GM12878 (cell line): ENCODE data around the gene SRPK2. TPM values are rescaled to one million over a fixed set of nuclear protein-coding genes. Genes with fewer than 3 reads are reported as not detected.

Experiments
- ATAC-seq: fragments of 200-7000 bp; cut with Tn5 transposase; 3 replicates; pipeline ENCODE4 v1.9.1; 2020; ENCODE audit warnings: mild to moderate bottlenecking, moderate library complexity
- BruUV-seq: library from RNA; stranded (reverse); fragments of 400-500 nt; replicated peaks from 2 replicates; lab custom pipeline; 2021; lab: Mats Ljungman, UMichigan
- CTCF ChIA-PET: fragments of 300-600 bp; sonication (Branson Sonifier 250); formaldehyde crosslinking; extraction: SDS; loops from one replicate; lab custom pipeline; 2021; ENCODE audit warnings: inconsistent platforms; lab: Yijun Ruan, JAX
- POLR2A ChIA-PET: fragments of 350-600 bp; formaldehyde crosslinking; extraction: SDS; loops from one replicate; lab custom pipeline; 2021; ENCODE audit warnings: inconsistent platforms; lab: Charles Lee
- RAD21 ChIA-PET: fragments of 300-600 bp; sonication (Branson Sonifier 250); formaldehyde crosslinking; loops from one replicate; lab custom pipeline; 2023; ENCODE audit warnings: antibody characterized with exemption; ENCODE audit not compliant: unreplicated experiment; lab: Charles Lee
- SMC1A ChIA-PET: fragments of 300-600 bp; sonication (Branson Sonifier 250); formaldehyde crosslinking; loops from one replicate; lab custom pipeline; 2023; ENCODE audit not compliant: unreplicated experiment, uncharacterized antibody; lab: Charles Lee
- DNase-seq: peaks from one replicate; pipeline ENCODE4 v3.0.0-alpha.2; 2011; ENCODE audit warnings: low read depth, low spot score
- FAIRE-seq: peaks from 3 replicates; lab custom pipeline; 2011; peaks lifted over from hg19 to GRCh38; lab: Jason Lieb, UNC
- H2AFZ ChIP-seq: 2 replicates; pipeline ENCODE4 v1.6.0; 2011; ENCODE audit warnings: low read depth, low read length, control low read depth; ENCODE audit not compliant: control insufficient read depth
- H3K27ac ChIP-seq: 2 replicates; pipeline ENCODE4 v1.5.1; 2011; ENCODE audit warnings: control low read depth; ENCODE audit not compliant: control insufficient read depth, insufficient read depth
- H3K27me3 ChIP-seq, 2 experiments: replicated peaks in 1 of 2; 2 replicates each; pipeline versions ENCODE4 v1.6.0 to v1.6.1; 2011; ENCODE audit warnings: low read length in 1 of 2; ENCODE audit not compliant: control insufficient read depth in 2 of 2, insufficient read depth in 2 of 2
- H3K36me3 ChIP-seq, 2 experiments: 2 replicates each; pipeline ENCODE4 v1.5.1; 2011; ENCODE audit warnings: low read length in 1 of 2; ENCODE audit not compliant: control insufficient read depth in 2 of 2, insufficient read depth in 2 of 2
- H3K4me1 ChIP-seq: 2 replicates; pipeline ENCODE4 v1.6.1; 2011; ENCODE audit warnings: mild to moderate bottlenecking, low read length, moderate library complexity, mixed read lengths; ENCODE audit not compliant: control insufficient read depth, insufficient read depth
- H3K4me2 ChIP-seq: 2 replicates; pipeline ENCODE4 v1.6.0; 2011; ENCODE audit warnings: control low read depth; ENCODE audit not compliant: control insufficient read depth, insufficient read depth
- H3K4me3 ChIP-seq: fragments of 200-600 bp; sonication (generic); 2 replicates; pipeline ENCODE4 v1.5.1; 2016
- H3K79me2 ChIP-seq: 2 replicates; pipeline ENCODE4 v1.6.0; 2011; ENCODE audit warnings: low read length; ENCODE audit not compliant: control insufficient read depth, insufficient read depth
- H3K9ac ChIP-seq: 2 replicates; pipeline ENCODE4 v1.8.0; 2011; ENCODE audit warnings: low read length, control low read depth, mixed read lengths; ENCODE audit not compliant: control insufficient read depth, insufficient read depth
- H3K9me3 ChIP-seq: replicated peaks from 3 replicates; pipeline ENCODE4 v1.5.1; 2011; ENCODE audit warnings: mild to moderate bottlenecking, low read length; ENCODE audit not compliant: control insufficient read depth, insufficient read depth
- H4K20me1 ChIP-seq: 2 replicates; pipeline ENCODE4 v1.6.0; 2011; ENCODE audit not compliant: control insufficient read depth, insufficient read depth
- CEBPB ChIP-seq, 2 experiments: fragments of 150-350 bp in 1 of 2; IDR thresholded peaks; 2 replicates each; pipeline ENCODE4 v1.6.1; 2012 to 2014; ENCODE audit warnings: low read depth in 2 of 2, low read length in 2 of 2, borderline replicate concordance in 1 of 2, inconsistent platforms in 1 of 2
- IKZF2 ChIP-seq, 2 experiments: fragments of 450-650 bp; IDR thresholded peaks; 2 replicates each; pipeline ENCODE4 v1.6.1; 2017; ENCODE audit warnings: mild to moderate bottlenecking in 2 of 2, moderate library complexity in 2 of 2
- NKRF ChIP-seq: fragments of 450-650 bp; conservative IDR thresholded peaks from 2 replicates; pipeline ENCODE4 v1.6.1; 2017; ENCODE audit warnings: mild to moderate bottlenecking, moderate library complexity
- PAX5 ChIP-seq: IDR thresholded peaks from 2 replicates; pipeline ENCODE4 v1.6.1; 2011; ENCODE audit warnings: low read depth, low read length, borderline replicate concordance
- RELA ChIP-seq: fragments of 450-650 bp; IDR thresholded peaks from 2 replicates; pipeline ENCODE4 v1.8.0; 2014; ENCODE audit warnings: borderline replicate concordance; ENCODE audit not compliant: partially characterized antibody
- TARDBP ChIP-seq: IDR thresholded peaks from 2 replicates; pipeline ENCODE4 v1.6.1; 2016; ENCODE audit warnings: borderline replicate concordance
- ZNF207 ChIP-seq: fragments of 450-650 bp; IDR thresholded peaks from 2 replicates; pipeline ENCODE4 v1.6.1; 2014; ENCODE audit warnings: antibody characterized with exemption, mild to moderate bottlenecking, borderline replicate concordance
- ZNF24 ChIP-seq: fragments of 450-650 bp; IDR thresholded peaks from 2 replicates; pipeline ENCODE4 v1.6.1; 2017; ENCODE audit warnings: antibody characterized with exemption, mild to moderate bottlenecking
- ZNF687 ChIP-seq: fragments of 450-650 bp; IDR thresholded peaks from 2 replicates; pipeline ENCODE4 v1.6.1; 2017; ENCODE audit warnings: mild to moderate bottlenecking, moderate library complexity
- WGBS: methylation state at CpG from one replicate; pipeline ENCODE4 v1.1.6; 2016; ENCODE audit warnings: low lambda C conversion rate; ENCODE audit not compliant: insufficient replicate concordance, insufficient coverage; ENCODE audit errors: missing lambda C conversion rate; 5-methylcytosine and 5-hydroxymethylcytosine counted together
- in situ Hi-C: fragments of 300-500 bp; cut with MboI; formaldehyde crosslinking; loops from 9 replicates; pipeline ENCODE4 v1.14.3; 2018; ENCODE audit warnings: mixed read lengths
- intact Hi-C: fragments of 100-400 bp; cut with micrococcal nuclease; formaldehyde crosslinking; loops from one replicate; pipeline ENCODE4 v1.14.2; 2022; ENCODE audit not compliant: unreplicated experiment
- polyA plus RNA-seq, 11 experiments: library from polyadenylated mRNA; depleted of rRNA in 4 of 11; unstranded in 6 of 11; stranded (reverse) in 5 of 11; fragments of >200 nt; fragmentation: Nextera tagmentation in 4 of 11; fragmentation: Illumina TruSeq in 1 of 11; extraction: Ambion mirVana in 4 of 11; extraction: Trizol in 1 of 11; gene quantifications; 1 replicate in 1 of 11; 2 replicates in 10 of 11; pipeline versions ENCODE4 v1.2.1 to v1.2.3, GENCODE V29; 2011 to 2016; ENCODE audit warnings: inconsistent platforms in 2 of 11, missing spikeins in 2 of 11, low read depth in 1 of 11
- total RNA-seq, 4 experiments: library from RNA; depleted of rRNA in 3 of 4; stranded (reverse); fragments of >200 nt in 3 of 4; fragmentation: Illumina TruSeq in 1 of 4; extraction: Trizol in 1 of 4; gene quantifications; 2 replicates each; pipeline versions ENCODE4 v1.2.1 to v1.2.3, GENCODE V29; 2013 to 2021
- TF ChIP-seq, protein P1 (sequence below): fragments of 450-650 bp; IDR thresholded peaks from 2 replicates; pipeline ENCODE4 v1.6.1; 2017; ENCODE audit warnings: borderline replicate concordance
- TF ChIP-seq, protein P2 (sequence below): IDR thresholded peaks from 2 replicates; pipeline ENCODE4 v1.6.1; 2012; ENCODE audit warnings: mild to moderate bottlenecking, low read depth, low read length

Gene SRPK2
- total and polyA plus RNA-seq, 10 of the 15 experiments (the other 5 are each of a cell fraction or from before 2014, with no cell fraction given), result 13.2 to 32.8 (median 24.5) TPM

DNA sequence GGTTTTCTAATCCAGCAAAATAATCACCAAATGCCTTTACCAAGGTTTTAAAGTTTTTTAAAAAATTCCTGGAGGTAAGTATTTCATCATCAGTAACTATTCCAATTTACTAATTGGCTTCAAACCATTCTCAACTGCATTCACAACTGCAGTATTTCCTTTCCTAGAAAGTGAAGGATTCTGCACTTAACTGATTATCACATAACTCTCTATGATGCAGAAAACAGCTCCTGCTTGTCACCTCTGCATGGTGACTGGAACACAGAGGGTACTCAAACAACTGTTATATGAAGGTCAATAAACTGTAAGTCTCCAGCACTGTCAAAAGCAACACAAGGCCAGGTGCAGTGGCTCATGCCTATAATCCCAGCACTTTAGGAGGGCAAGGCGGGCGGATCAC, 42.6 kb downstream of the SRPK2 start:
- POLR2A ChIA-PET, result interaction anchor here (1.3 to 1.5 kb wide), 2 partner anchors 8 to 16 kb away, joined by 4 to 5 read pairs; no protein-coding TSS in a partner anchor
- intact Hi-C loops, result no loop called here
- 92% methylated on average over 2 of the region's 2 CpGs for WGBS
- TF ChIP-seq ZNF24 (no peak), RELA (no peak), PAX5 (no peak), ZNF687 (no peak), IKZF2 (IDR thresholded peaks at IDR 0.05) (no peak), CEBPB (IDR thresholded peaks at IDR 0.05; ENCODE audit: borderline replicate concordance in 1 of 2, low read depth in 2 of 2, low read length in 2 of 2) (no peak), ZNF207 (no peak), TARDBP (no peak), NKRF (no peak)
- TF ChIP-seq, protein P1, sequence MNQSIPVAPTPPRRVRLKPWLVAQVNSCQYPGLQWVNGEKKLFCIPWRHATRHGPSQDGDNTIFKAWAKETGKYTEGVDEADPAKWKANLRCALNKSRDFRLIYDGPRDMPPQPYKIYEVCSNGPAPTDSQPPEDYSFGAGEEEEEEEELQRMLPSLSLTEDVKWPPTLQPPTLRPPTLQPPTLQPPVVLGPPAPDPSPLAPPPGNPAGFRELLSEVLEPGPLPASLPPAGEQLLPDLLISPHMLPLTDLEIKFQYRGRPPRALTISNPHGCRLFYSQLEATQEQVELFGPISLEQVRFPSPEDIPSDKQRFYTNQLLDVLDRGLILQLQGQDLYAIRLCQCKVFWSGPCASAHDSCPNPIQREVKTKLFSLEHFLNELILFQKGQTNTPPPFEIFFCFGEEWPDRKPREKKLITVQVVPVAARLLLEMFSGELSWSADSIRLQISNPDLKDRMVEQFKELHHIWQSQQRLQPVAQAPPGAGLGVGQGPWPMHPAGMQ, result no peak
- TF ChIP-seq, protein P2, sequence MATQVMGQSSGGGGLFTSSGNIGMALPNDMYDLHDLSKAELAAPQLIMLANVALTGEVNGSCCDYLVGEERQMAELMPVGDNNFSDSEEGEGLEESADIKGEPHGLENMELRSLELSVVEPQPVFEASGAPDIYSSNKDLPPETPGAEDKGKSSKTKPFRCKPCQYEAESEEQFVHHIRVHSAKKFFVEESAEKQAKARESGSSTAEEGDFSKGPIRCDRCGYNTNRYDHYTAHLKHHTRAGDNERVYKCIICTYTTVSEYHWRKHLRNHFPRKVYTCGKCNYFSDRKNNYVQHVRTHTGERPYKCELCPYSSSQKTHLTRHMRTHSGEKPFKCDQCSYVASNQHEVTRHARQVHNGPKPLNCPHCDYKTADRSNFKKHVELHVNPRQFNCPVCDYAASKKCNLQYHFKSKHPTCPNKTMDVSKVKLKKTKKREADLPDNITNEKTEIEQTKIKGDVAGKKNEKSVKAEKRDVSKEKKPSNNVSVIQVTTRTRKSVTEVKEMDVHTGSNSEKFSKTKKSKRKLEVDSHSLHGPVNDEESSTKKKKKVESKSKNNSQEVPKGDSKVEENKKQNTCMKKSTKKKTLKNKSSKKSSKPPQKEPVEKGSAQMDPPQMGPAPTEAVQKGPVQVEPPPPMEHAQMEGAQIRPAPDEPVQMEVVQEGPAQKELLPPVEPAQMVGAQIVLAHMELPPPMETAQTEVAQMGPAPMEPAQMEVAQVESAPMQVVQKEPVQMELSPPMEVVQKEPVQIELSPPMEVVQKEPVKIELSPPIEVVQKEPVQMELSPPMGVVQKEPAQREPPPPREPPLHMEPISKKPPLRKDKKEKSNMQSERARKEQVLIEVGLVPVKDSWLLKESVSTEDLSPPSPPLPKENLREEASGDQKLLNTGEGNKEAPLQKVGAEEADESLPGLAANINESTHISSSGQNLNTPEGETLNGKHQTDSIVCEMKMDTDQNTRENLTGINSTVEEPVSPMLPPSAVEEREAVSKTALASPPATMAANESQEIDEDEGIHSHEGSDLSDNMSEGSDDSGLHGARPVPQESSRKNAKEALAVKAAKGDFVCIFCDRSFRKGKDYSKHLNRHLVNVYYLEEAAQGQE, result no peak

More for the DNA sequence above, 42.6 kb downstream of the SRPK2 start:
- Histone ChIP-seq H3K4me2 (no peak overlapping the region), H2AFZ (no peak overlapping the region), H3K36me3 (no peaks in the 10 kb centered on the region), H3K27me3 (no peaks in the 10 kb centered on the region), H3K27ac (no peak overlapping the region; the same call in 1 of the 2 replicates), H3K79me2 (peaks cover 19% of the 10 kb centered on the region), H3K9me3 (no peaks in the 10 kb centered on the region), H3K9ac (no peak overlapping the region), H4K20me1 (no peaks in the 10 kb centered on the region), H3K4me1 (peaks cover 14% of the 10 kb centered on the region), H3K4me3 (no peak overlapping the region)
- FAIRE-seq (no peak), ATAC-seq (peak; percentile 30; the same call in 2 of the 3 replicates), DNase-seq (no peak)
- ChIA-PET SMC1A (interaction anchor here (0.5 to 2.4 kb wide), 16 partner anchors 9 to 328 kb away, joined by 3 to 9 read pairs (median 4); partner anchors contain the start of gene SRPK2), CTCF (interaction anchor here (1.0 to 1.6 kb wide), 6 partner anchors 23 to 243 kb away, joined by 3 to 5 read pairs (median 3); no protein-coding TSS in a partner anchor), RAD21 (interaction anchor here (1.2 to 2.0 kb wide), 3 partner anchors 48 to 365 kb away, joined by 4 to 7 read pairs (median 7); no protein-coding TSS in a partner anchor)
- no TSS peak for BruUV-seq
- in situ Hi-C loops, result no loop called here
